Heart left ventricle (tissue), 13 donors: ENCODE data around the gene TAP1.

Experiments used
- POLR2A ChIP-seq, 2 donors: fragments of 450-650 bp; IDR thresholded peaks; one replicate each; pipeline ENCODE4 v1.6.1; 2017; ENCODE audit warnings: antibody characterized with exemption in 2 of 2, mild to moderate bottlenecking in 2 of 2, moderate library complexity in 2 of 2
- TF ChIP-seq, protein P1 (sequence below), 12 donors: fragments of 200-600 bp; sonication (generic) in 4 of 12; IDR thresholded peaks; one replicate each; pipeline versions ENCODE4 v1.5.0 to v1.8.0; 2018 to 2022; ENCODE audit warnings: antibody characterized with exemption in 12 of 12, mild to moderate bottlenecking in 5 of 12
- donor health status: ischemic (EF 13 %, LVEDD 7.1; RV severe dilation, severe dysfunction).
- donor health status: DM: no; HTN: yes; CAD: no.
- donor health status: DM: no; HTN: no; CAD: no.
- donor health status: ischemic (EF 25% LVEDD 6.9; RV normal size, moderate dysfunction).
- donor health status: ischemic (EF 25% LVEDD 5.7; RV mildly dilated, moderate dysfunction).
- donor health status: ischemic (EF 35%, LVEDD 5.7; RV mildly dilated, moderate dysfunction).
- donor health status: nonischemic (EF 11% LVEDD 7.7; RV severe dilation, severe dysfunction).
- donor health status: DM: yes; HTN: yes; CAD: no.
- donor health status: PGD.
- donor health status: ischemic (EF 29% LVEDD 5.4; RV normal size, mild dysfunction).
- donor health status: nonischemic (EF 23%, LVEDD 6.1; RV moderate dilation, normal function).

DNA sequence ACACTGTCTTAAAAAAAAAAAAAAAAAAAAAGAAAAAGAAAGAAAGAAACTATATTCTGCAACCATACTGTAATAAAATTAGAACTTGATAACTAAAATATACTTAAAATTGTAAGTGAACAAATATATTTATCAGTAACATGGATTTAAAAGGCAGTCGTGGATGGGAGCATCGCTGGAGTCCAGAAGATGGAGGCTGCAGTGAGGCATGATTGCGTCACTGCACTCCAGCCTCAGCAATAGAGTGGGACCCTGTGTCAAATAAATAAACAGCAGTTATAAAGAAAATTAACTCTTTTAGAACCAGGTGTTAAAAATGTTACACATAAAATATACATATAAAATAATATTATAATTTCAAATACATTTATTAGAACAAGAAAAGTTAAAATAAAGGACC lies 9.2 kb upstream of the TAP1 start:
- TF ChIP-seq POLR2A (IDR thresholded peaks at IDR 0.05), result no peak
- TF ChIP-seq, protein P1, sequence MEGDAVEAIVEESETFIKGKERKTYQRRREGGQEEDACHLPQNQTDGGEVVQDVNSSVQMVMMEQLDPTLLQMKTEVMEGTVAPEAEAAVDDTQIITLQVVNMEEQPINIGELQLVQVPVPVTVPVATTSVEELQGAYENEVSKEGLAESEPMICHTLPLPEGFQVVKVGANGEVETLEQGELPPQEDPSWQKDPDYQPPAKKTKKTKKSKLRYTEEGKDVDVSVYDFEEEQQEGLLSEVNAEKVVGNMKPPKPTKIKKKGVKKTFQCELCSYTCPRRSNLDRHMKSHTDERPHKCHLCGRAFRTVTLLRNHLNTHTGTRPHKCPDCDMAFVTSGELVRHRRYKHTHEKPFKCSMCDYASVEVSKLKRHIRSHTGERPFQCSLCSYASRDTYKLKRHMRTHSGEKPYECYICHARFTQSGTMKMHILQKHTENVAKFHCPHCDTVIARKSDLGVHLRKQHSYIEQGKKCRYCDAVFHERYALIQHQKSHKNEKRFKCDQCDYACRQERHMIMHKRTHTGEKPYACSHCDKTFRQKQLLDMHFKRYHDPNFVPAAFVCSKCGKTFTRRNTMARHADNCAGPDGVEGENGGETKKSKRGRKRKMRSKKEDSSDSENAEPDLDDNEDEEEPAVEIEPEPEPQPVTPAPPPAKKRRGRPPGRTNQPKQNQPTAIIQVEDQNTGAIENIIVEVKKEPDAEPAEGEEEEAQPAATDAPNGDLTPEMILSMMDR (IDR thresholded peaks at IDR 0.05), result no peak
